Adipocyte (in vitro differentiated cells): ENCODE measurements around the gene TSPAN3.
A peak's percentile ranks its signal among the peaks of the same experiment; 100 is the strongest.

Experiments
- DNase-seq: peaks from one replicate; pipeline ENCODE4 v3.0.0-alpha.2; 2015; ENCODE audit warnings: low read depth
- H3K27me3 ChIP-seq: replicated peaks from 2 replicates; pipeline ENCODE4 v1.7.0; 2013; ENCODE audit warnings: mild to moderate bottlenecking, low read length, moderate library complexity; ENCODE audit not compliant: control insufficient read depth, insufficient read depth
- H3K36me3 ChIP-seq: 2 replicates; pipeline ENCODE4 v1.7.0; 2013; ENCODE audit warnings: low read length, mild to moderate bottlenecking, moderate library complexity; ENCODE audit not compliant: control insufficient read depth, insufficient read depth, severe bottlenecking
- H3K4me1 ChIP-seq: 2 replicates; pipeline ENCODE4 v1.7.0; 2013; ENCODE audit warnings: mild to moderate bottlenecking, low read length, moderate library complexity; ENCODE audit not compliant: control insufficient read depth, insufficient read depth
- H3K4me3 ChIP-seq: 2 replicates; pipeline ENCODE4 v1.7.0; 2013; ENCODE audit warnings: mild to moderate bottlenecking, low read length, moderate library complexity
- H3K9ac ChIP-seq: 2 replicates; pipeline ENCODE4 v1.7.0; 2013; ENCODE audit warnings: mild to moderate bottlenecking, low read length, moderate library complexity
- H3K9me3 ChIP-seq: 2 replicates; pipeline ENCODE4 v1.7.0; 2013; ENCODE audit warnings: mild to moderate bottlenecking, low read length, moderate library complexity; ENCODE audit not compliant: control insufficient read depth

Gene TSPAN3

GRCh38 chr15:77025941-77026411 is 44.9 kb downstream of the TSPAN3 start:
- no peak for DNase-seq
- Histone ChIP-seq H3K4me3 (no peak overlapping the region), H3K36me3 (no peaks in the 10 kb centered on the region), H3K27me3 (no peaks in the 10 kb centered on the region), H3K9me3 (no peaks in the 10 kb centered on the region), H3K4me1 (peaks cover 14% of the 10 kb centered on the region), H3K9ac (no peak overlapping the region)

- H3K9me3 ChIP-seq, result no peaks in the 10 kb centered on the region
- no peaks in the 10 kb centered on the region for H3K36me3 ChIP-seq
- H3K4me3 ChIP-seq, result no peak overlapping the region
- no peak for DNase-seq
- peaks cover 14% of the 10 kb centered on the region for H3K4me1 ChIP-seq
- H3K27me3 ChIP-seq, result no peaks in the 10 kb centered on the region
- H3K9ac ChIP-seq, result no peak overlapping the region
Measured at GRCh38 chr15:77025083-77025901, 45.6 kb downstream of the TSPAN3 start.

- H3K4me3 ChIP-seq, result no peak overlapping the region
- H3K9me3 ChIP-seq, result no peaks in the 10 kb centered on the region
- DNase-seq, result peak; percentile 77
- no peaks in the 10 kb centered on the region for H3K36me3 ChIP-seq
- H3K9ac ChIP-seq, result no peak overlapping the region
- no peaks in the 10 kb centered on the region for H3K27me3 ChIP-seq
- H3K4me1 ChIP-seq, result peaks cover 14% of the 10 kb centered on the region
Measured at GRCh38 chr15:77024273-77025082, 46.4 kb downstream of the TSPAN3 start.

- Histone ChIP-seq H3K9ac (no peak overlapping the region), H3K4me1 (peaks cover 14% of the 10 kb centered on the region), H3K27me3 (no peaks in the 10 kb centered on the region), H3K36me3 (no peaks in the 10 kb centered on the region), H3K9me3 (no peaks in the 10 kb centered on the region), H3K4me3 (no peak overlapping the region)
- no peak for DNase-seq
Measured at GRCh38 chr15:77023576-77024272, 47.2 kb downstream of the TSPAN3 start.

- no peak for DNase-seq
- H3K4me3 ChIP-seq, result no peak overlapping the region
- peaks cover 6% of the 10 kb centered on the region for H3K27me3 ChIP-seq
- H3K36me3 ChIP-seq, result no peaks in the 10 kb centered on the region
- peaks cover 10% of the 10 kb centered on the region for H3K4me1 ChIP-seq
- no peak overlapping the region for H3K9ac ChIP-seq
- no peaks in the 10 kb centered on the region for H3K9me3 ChIP-seq
Measured at GRCh38 chr15:77022646-77023575, 48.0 kb downstream of the TSPAN3 start.

GRCh38 chr15:77021803-77022381 is 49.0 kb downstream of the TSPAN3 start:
- H3K36me3 ChIP-seq, result no peaks in the 10 kb centered on the region
- peaks cover 10% of the 10 kb centered on the region for H3K4me1 ChIP-seq
- H3K4me3 ChIP-seq, result no peak overlapping the region
- no peaks in the 10 kb centered on the region for H3K9me3 ChIP-seq
- peak; percentile 57 for DNase-seq
- H3K9ac ChIP-seq, result peak overlapping the region; percentile 19
- peaks cover 16% of the 10 kb centered on the region for H3K27me3 ChIP-seq

- DNase-seq, result no peak
- no peak overlapping the region for H3K9ac ChIP-seq
- peaks cover 10% of the 10 kb centered on the region for H3K4me1 ChIP-seq
- H3K4me3 ChIP-seq, result no peak overlapping the region
- H3K36me3 ChIP-seq, result no peaks in the 10 kb centered on the region
- peaks cover 21% of the 10 kb centered on the region for H3K27me3 ChIP-seq
- H3K9me3 ChIP-seq, result no peaks in the 10 kb centered on the region
Measured at GRCh38 chr15:77021088-77021481, 49.8 kb downstream of the TSPAN3 start.

- Histone ChIP-seq H3K4me3 (no peak overlapping the region), H3K36me3 (no peaks in the 10 kb centered on the region), H3K9ac (no peak overlapping the region), H3K9me3 (no peaks in the 10 kb centered on the region), H3K27me3 (peaks cover 25% of the 10 kb centered on the region), H3K4me1 (peaks cover 10% of the 10 kb centered on the region)
- DNase-seq, result no peak
Measured at GRCh38 chr15:77020348-77021087, 50.4 kb downstream of the TSPAN3 start.

- H3K9me3 ChIP-seq, result no peaks in the 10 kb centered on the region
- H3K27me3 ChIP-seq, result peaks cover 25% of the 10 kb centered on the region
- H3K36me3 ChIP-seq, result no peaks in the 10 kb centered on the region
- no peak overlapping the region for H3K9ac ChIP-seq
- no peak for DNase-seq
- no peak overlapping the region for H3K4me3 ChIP-seq
- peaks cover 10% of the 10 kb centered on the region for H3K4me1 ChIP-seq
Measured at GRCh38 chr15:77019521-77020331, 51.2 kb downstream of the TSPAN3 start.
